WERI-Rb-1 (cell line): ENCODE results near the gene UNC5B.
"Not testable (repeated sequence)": the region's sequence is repeated elsewhere in the genome, so short reads cannot be mapped to it uniquely, and the experiment has no call there.

ENCODE experiments used
- DNase-seq: peaks from one replicate; pipeline ENCODE4 v3.0.0-alpha.2; 2020
- H3K27ac ChIP-seq: fragments of 250-450 bp; sonication (Bioruptor Pico); 2 replicates; pipeline ENCODE4 v1.5.1; 2020; ENCODE audit warnings: mild to moderate bottlenecking, moderate library complexity
- H3K27me3 ChIP-seq: fragments of 250-450 bp; sonication (Bioruptor Pico); 2 replicates; pipeline ENCODE4 v1.5.1; 2021; ENCODE audit warnings: mild to moderate bottlenecking, low read depth, moderate library complexity; ENCODE audit not compliant: insufficient read depth, severe bottlenecking
- H3K36me3 ChIP-seq: fragments of 250-450 bp; sonication (Bioruptor Pico); 2 replicates; pipeline ENCODE4 v1.5.1; 2020; ENCODE audit warnings: mild to moderate bottlenecking, moderate library complexity
- H3K4me3 ChIP-seq: 2 replicates; pipeline ENCODE4 v1.5.1; 2011; ENCODE audit warnings: low read depth, mild to moderate bottlenecking, control low read depth, low read length
- H3K9me3 ChIP-seq: fragments of 250-450 bp; sonication (Bioruptor Pico); 2 replicates; pipeline ENCODE4 v1.5.1; 2021; ENCODE audit warnings: mild to moderate bottlenecking, moderate library complexity; ENCODE audit not compliant: severe bottlenecking
- TF ChIP-seq, protein P1 (sequence below): IDR thresholded peaks from 2 replicates; pipeline ENCODE4 v1.5.1; 2011; ENCODE audit warnings: low read depth, mild to moderate bottlenecking, control low read depth, inconsistent platforms, low read length

UNC5B gene

DNA sequence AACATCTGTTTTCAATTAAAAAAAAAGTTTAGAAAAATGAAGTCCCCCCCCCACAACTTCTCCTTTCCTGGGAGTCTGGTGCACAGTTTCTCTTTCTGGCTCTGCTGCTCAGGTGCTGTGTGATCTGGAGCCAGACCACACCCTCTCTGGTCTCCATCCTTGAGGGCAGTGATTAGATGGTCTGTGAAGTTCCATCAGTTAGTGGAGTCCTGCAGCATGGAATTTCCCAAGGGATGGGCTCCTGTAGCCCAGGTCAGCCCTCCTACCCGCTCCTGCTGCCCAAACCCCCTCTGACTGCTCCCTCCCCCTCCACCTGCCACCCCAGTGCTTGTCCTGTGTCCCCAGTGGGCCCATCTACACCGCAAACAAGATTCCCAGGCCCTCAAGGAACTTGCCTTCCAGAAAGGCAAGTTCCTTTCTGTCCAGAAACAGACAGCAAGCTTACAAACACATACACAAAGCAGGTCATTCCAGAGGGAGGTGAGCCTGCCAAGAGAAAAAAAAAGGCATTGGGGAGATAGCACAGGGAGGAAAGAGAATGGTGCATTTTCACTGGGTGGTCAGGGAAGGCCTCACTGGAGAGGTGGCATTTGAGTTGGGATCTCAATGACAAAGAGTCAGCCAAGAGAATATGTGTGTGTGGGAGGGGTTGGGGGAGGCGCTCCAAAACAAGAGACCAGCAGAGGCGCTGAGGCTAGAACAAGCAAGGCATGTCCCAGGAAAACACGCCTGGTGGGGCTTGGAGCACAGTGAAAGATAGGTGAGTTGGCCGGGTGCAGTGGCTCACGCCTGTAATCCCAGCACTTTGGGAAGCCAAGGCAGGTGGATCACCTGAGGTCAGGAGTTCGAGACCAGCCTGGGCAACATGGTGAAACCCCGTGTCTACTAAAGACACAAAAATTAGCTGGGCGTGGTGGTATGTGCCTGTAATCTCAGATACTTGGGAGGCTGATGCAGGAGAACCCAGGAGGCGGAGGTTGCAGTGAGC is 57.2 kb downstream of the UNC5B start:
- TF ChIP-seq, protein P1, sequence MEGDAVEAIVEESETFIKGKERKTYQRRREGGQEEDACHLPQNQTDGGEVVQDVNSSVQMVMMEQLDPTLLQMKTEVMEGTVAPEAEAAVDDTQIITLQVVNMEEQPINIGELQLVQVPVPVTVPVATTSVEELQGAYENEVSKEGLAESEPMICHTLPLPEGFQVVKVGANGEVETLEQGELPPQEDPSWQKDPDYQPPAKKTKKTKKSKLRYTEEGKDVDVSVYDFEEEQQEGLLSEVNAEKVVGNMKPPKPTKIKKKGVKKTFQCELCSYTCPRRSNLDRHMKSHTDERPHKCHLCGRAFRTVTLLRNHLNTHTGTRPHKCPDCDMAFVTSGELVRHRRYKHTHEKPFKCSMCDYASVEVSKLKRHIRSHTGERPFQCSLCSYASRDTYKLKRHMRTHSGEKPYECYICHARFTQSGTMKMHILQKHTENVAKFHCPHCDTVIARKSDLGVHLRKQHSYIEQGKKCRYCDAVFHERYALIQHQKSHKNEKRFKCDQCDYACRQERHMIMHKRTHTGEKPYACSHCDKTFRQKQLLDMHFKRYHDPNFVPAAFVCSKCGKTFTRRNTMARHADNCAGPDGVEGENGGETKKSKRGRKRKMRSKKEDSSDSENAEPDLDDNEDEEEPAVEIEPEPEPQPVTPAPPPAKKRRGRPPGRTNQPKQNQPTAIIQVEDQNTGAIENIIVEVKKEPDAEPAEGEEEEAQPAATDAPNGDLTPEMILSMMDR = no peak
- no peaks in the 10 kb centered on the region for H3K9me3 ChIP-seq
- no peaks in the 10 kb centered on the region for H3K27me3 ChIP-seq
- no peaks in the 10 kb centered on the region for H3K36me3 ChIP-seq
- no peak overlapping the region for H3K27ac ChIP-seq
- H3K4me3 ChIP-seq = no peak overlapping the region
- no peak for DNase-seq

DNA sequence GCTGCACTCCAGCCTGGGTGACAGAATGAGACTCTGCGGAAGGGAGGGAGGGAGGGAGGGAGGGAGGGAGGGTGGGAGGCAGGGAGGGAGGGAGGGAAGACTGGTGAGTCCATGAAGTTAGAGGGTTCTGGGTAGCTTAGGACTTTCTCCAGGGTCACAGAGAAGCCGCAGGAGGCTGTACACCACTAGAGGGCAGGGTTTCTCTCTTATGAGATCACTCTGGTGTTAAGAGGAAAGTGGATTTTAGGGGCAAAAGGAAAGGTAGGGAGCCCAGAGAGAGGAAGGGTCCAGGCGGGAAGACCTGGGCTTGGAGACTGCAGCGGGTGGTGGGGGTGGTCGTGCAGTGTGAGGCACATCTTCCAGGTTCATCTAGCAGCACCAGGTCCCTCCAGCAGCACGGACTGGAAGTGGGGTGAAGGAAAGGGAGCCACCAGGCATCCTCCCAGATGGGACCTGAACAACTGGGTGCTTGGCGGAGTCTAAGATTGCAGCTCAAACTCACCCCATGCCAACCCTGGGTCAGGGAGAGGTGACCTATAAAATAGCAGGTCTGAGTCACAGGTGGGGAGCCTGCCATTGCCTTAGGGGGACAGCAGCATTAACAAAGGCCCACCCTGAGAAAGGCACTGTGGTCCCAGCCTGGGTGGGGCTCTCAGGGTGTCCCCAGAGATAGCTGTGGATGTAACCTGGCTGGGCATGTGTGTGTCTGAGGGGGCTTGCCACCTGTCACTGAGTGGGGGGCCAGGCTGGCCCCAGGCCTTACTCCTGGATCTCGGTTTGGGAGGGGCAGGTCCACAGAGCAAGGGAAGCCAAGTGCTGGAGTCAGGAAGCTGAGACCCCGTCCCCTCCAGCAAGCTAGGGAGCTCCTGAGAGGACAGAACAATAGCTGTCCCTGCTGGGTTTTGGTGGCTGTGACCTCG is 58.2 kb downstream of the UNC5B start:
- Histone ChIP-seq H3K27me3 (no peaks in the 10 kb centered on the region), H3K27ac (no peak overlapping the region), H3K9me3 (no peaks in the 10 kb centered on the region), H3K36me3 (no peaks in the 10 kb centered on the region), H3K4me3 (no peak overlapping the region)
- TF ChIP-seq, protein P1 = peak; percentile 82
- DNase-seq = peak; percentile 78

DNA sequence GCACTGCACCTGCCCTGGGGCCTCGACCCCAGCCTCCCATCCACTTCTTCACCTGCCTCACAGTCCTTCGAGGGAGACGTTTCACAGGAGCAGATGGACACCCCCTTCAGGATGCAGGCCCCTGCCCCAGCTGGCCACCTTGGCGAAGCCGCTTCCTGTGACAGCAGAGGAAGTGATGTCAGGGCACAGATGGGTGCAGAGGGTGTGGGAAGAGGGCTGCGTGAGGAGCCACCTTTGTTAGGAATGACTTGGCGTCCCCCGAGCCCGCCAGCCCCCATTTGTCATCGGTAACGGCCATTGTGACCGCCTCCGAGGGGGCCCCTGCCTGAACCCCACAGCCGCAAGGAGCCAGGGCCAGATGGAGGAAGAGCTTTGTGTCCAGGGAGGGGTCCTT is 59.3 kb downstream of the UNC5B start:
- peak; percentile 21 for DNase-seq
- Histone ChIP-seq H3K36me3 (no peaks in the 10 kb centered on the region), H3K27ac (no peak overlapping the region), H3K9me3 (no peaks in the 10 kb centered on the region), H3K27me3 (no peaks in the 10 kb centered on the region), H3K4me3 (no peak overlapping the region)
- TF ChIP-seq, protein P1 = no peak

DNA sequence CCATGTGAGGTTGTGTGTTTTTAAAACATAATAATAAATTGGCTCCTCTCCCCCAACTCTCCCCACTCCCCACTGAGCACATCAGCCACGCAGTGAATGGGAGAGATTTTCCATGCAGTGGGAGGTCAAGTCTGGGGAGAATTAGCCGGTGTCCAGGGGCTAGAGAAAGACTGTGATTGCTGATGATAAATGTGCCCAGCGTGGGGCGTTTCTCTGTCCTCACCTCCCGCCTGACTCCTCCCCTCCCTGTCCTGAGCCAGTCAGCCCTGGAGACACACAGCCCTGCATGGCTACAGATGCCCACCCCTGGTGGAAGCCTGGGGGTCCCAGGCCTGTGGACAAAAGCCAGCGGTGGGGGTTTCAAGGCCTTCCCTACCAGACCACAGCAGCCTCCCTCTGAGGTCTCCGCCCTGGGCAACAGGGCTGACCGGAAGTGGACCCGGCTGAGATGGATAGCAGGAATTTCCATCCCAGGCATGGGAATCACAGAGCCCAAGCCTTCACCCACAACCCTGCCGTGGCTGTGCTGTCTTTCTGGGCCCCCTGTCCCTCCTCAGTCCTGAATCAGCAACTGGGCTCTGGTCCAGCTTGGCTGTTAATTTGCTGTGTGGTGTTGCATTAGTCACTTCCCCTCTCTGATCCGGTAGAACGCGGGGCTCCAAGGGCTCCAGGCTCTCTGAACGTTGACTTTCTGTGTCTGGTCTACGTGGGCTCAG is 59.8 kb downstream of the UNC5B start:
- Histone ChIP-seq H3K36me3 (no peaks in the 10 kb centered on the region), H3K9me3 (no peaks in the 10 kb centered on the region), H3K27me3 (no peaks in the 10 kb centered on the region), H3K4me3 (no peak overlapping the region), H3K27ac (no peak overlapping the region)
- TF ChIP-seq, protein P1 = no peak
- DNase-seq = no peak

DNA sequence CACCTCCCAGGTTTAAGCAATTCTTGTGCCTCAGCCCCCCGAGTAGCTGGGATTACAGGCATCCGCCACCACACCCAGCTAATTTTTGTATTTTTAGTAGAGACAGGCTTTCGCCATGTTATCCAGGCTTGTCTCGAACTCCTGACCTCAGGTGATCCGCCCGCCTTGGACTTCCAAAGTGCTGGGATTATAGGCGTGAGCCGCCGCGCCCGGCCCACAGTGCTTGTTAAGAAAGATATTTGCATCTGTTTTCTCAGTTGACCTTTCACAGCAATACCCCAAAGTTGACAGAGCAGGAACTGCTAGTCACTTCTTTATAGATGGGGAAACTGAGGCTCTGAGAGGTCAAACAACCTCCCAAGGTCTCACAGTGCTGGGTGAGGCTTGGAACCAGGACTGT is 60.6 kb downstream of the UNC5B start:
- H3K4me3 ChIP-seq, H3K36me3 ChIP-seq, H3K27ac ChIP-seq, H3K9me3 ChIP-seq, H3K27me3 ChIP-seq, DNase-seq: not testable (repeated sequence)
